K562 (cell line): Measurements from ENCODE around the gene ERGIC1. TPM values are rescaled to one million over a fixed set of nuclear protein-coding genes. Genes with fewer than 3 reads are reported as not detected.

Source experiments
- MGA ChIP-seq: fragments of 450-650 bp; IDR thresholded peaks from 2 replicates; pipeline ENCODE4 v1.6.1; 2016; ENCODE audit warnings: mild to moderate bottlenecking, moderate library complexity
- NR4A1 ChIP-seq, 2 experiments: fragments of 250-450 bp in 1 of 2; fragments of 450-650 bp in 1 of 2; sonication (Bioruptor Pico) in 1 of 2; IDR thresholded peaks; 2 replicates each; pipeline versions ENCODE4 v1.4.0 to v1.6.1; 2016 to 2020; ENCODE audit warnings: mild to moderate bottlenecking in 2 of 2, missing compliant biosample characterization in 1 of 2, missing genetic modification characterization in 1 of 2, moderate library complexity in 1 of 2
- RFX5 ChIP-seq: IDR thresholded peaks from 2 replicates; pipeline ENCODE4 v1.6.1; 2011; ENCODE audit warnings: low read depth, mild to moderate bottlenecking, improper control_type of control experiment, low read length
- RHOXF2B ChIP-seq: fragments of 250-450 bp; sonication (Bioruptor Pico); conservative IDR thresholded peaks from 2 replicates; pipeline ENCODE4 v1.5.1; 2021
- ZBTB40 ChIP-seq, 2 experiments: fragments of 450-650 bp in 1 of 2; sonication (generic) in 1 of 2; formaldehyde crosslinking in 1 of 2; IDR thresholded peaks; 2 replicates each; pipeline versions ENCODE4 v1.7.1 to v1.9.0; 2016 to 2022; ENCODE audit warnings: inconsistent platforms in 1 of 2, mild to moderate bottlenecking in 1 of 2, missing genetic modification reagents in 1 of 2
- polyA plus RNA-seq, 8 experiments: library from polyadenylated mRNA; depleted of rRNA in 4 of 8; stranded (reverse) in 5 of 8; unstranded in 3 of 8; fragments of >200 nt; fragmentation: Nextera tagmentation in 2 of 8; fragmentation: Illumina TruSeq in 1 of 8; extraction: Ambion mirVana in 2 of 8; extraction: Trizol in 1 of 8; gene quantifications; 2 replicates each; pipeline versions ENCODE4 v1.2.1 to v1.2.3, GENCODE V29; 2011 to 2014; ENCODE audit warnings: inconsistent platforms in 1 of 8, missing spikeins in 1 of 8
- total RNA-seq, 7 experiments: library from RNA; depleted of rRNA in 6 of 7; stranded (reverse); fragments of >200 nt in 6 of 7; fragmentation: Illumina TruSeq in 2 of 7; extraction: Trizol in 2 of 7; gene quantifications; 2 replicates each; pipeline versions ENCODE4 v1.2.1 to v1.2.3, GENCODE V29; 2011 to 2021; ENCODE audit warnings: low replicate concordance in 1 of 7

Gene ERGIC1
- total and polyA plus RNA-seq, 9 of the 15 experiments (the other 6 are each of a cell fraction or from before 2014, with no cell fraction given), result 5.5 to 68.4 (median 36.4) TPM

DNA sequence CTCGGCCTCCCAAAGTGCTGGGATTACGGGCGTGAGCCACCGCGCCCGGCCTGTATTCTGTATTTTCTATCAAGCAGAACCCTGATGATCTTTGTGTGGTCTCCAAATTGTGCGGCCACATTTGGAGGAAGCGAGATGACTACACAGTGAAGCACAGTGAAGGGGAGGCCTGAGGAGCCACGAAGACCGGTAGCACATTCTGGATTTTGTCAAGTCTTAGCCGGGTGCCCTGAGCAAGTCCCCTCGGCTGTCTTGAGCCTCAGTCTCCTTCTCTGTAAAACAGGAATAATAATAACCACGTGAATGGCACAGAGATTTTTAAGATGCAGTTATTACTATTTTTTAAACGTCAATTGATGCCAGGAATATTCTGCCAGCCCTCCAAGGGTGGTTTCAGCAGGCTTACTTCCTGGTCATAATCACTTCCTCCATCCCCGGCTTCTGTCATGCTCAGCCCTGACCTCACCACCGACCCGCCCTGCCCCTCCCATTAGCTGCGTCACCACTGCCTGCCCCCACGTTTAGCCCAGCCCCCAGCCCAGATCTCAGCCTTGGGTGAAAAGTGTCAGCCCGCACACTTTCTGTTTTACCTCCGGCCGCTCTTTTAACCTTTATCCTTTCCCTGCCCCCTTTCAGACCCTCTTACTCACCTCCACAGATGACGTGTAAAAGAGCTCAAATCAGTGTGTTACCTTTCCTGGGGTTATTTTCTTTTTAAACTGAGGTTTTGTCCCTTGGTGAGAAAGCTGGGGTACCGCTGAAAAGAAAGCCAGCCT is 27.0 kb upstream of the ERGIC1 start (continued):
- peak; percentile 88 for TF ChIP-seq MGA
- 0 out of 2 replicates have a peak, but pooled peaks have one; percentile 47 for TF ChIP-seq ZBTB40 (IDR thresholded peaks at IDR 0.05)
- TF ChIP-seq ZBTB40 (CRISPR knock-in tag; IDR thresholded peaks at IDR 0.05), result no peak
- no peak for TF ChIP-seq RFX5
- TF ChIP-seq RHOXF2B, result no peak
- TF ChIP-seq NR4A1 (CRISPR knock-in tag; IDR thresholded peaks at IDR 0.05), result no peak
- peak; percentile 88 for TF ChIP-seq NR4A1 (tag; IDR thresholded peaks at IDR 0.05)
